BLaER1 treated with 17β-estradiol and CSF1 and Interleukin-3, amounts not matched to agents 10 nM and 100 nM (cell line): ENCODE measurements around the gene ROBO1.
"Not testable (repeated sequence)": the region's sequence is repeated elsewhere in the genome, so short reads cannot be mapped to it uniquely, and the experiment has no call there.

Experiments
- H3K27ac ChIP-seq, 11 experiments: shearing (Covaris generic); formaldehyde crosslinking; 2 replicates each; pipeline ENCODE4 v1.8.1; 2022
- H3K27me3 ChIP-seq, 11 experiments: shearing (Covaris generic); formaldehyde crosslinking; 2 replicates each; pipeline ENCODE4 v1.8.1; 2022
- H3K36me3 ChIP-seq, 11 experiments: shearing (Covaris generic); formaldehyde crosslinking; 2 replicates each; pipeline ENCODE4 v1.8.1; 2022
- H3K4me1 ChIP-seq, 10 experiments: shearing (Covaris generic); formaldehyde crosslinking; 2 replicates each; pipeline ENCODE4 v1.8.1; 2022
- H3K4me2 ChIP-seq, 11 experiments: shearing (Covaris generic); formaldehyde crosslinking; 2 replicates each; pipeline ENCODE4 v1.8.1; 2022
- H3K4me3 ChIP-seq, 10 experiments: shearing (Covaris generic); formaldehyde crosslinking; 2 replicates each; pipeline ENCODE4 v1.8.1; 2022
- H3K9ac ChIP-seq, 11 experiments: shearing (Covaris generic); formaldehyde crosslinking; 2 replicates each; pipeline ENCODE4 v1.8.1; 2022
- H3K9me3 ChIP-seq, 11 experiments: shearing (Covaris generic); formaldehyde crosslinking; replicated peaks in 1 of 11; 2 replicates each; pipeline ENCODE4 v1.8.1; 2022
- H4K20me1 ChIP-seq, 11 experiments: shearing (Covaris generic); formaldehyde crosslinking; 2 replicates each; pipeline ENCODE4 v1.8.1; 2022
- Cebpa-rat ChIP-seq, 11 experiments: shearing (Covaris generic); IDR thresholded peaks; 2 replicates each; pipeline ENCODE4 v1.8.1; 2022

ROBO1 gene

GRCh38 chr3:79326642-79327041, 441.2 kb downstream of the ROBO1 start:
- no peaks in the 10 kb centered on the region for H3K9me3 ChIP-seq
- H3K27ac ChIP-seq = no peak overlapping the region
- TF ChIP-seq Cebpa-rat (IDR thresholded peaks at IDR 0.05) = peak in 3 of 11 experiments; percentile 32 to 81 (median 51); a peak in 5 of 22 replicates
- H3K9ac ChIP-seq = no peak overlapping the region
- no peak overlapping the region for H3K4me3 ChIP-seq
- no peaks in the 10 kb centered on the region for H3K4me1 ChIP-seq
- no peaks in the 10 kb centered on the region for H3K27me3 ChIP-seq
- no peak overlapping the region for H3K4me2 ChIP-seq
- H4K20me1 ChIP-seq = no peaks in the 10 kb centered on the region
- no peaks in the 10 kb centered on the region for H3K36me3 ChIP-seq

GRCh38 chr3:79325833-79326383, 441.9 kb downstream of the ROBO1 start:
- H3K9ac ChIP-seq, H3K27me3 ChIP-seq, H3K9me3 ChIP-seq, H4K20me1 ChIP-seq, H3K4me3 ChIP-seq, H3K36me3 ChIP-seq, H3K4me1 ChIP-seq, H3K4me2 ChIP-seq, H3K27ac ChIP-seq: not testable (repeated sequence)

GRCh38 chr3:79317551-79318518, 450.0 kb downstream of the ROBO1 start:
- no peaks in the 10 kb centered on the region for H3K27me3 ChIP-seq
- no peak overlapping the region for H3K4me3 ChIP-seq
- no peaks in the 10 kb centered on the region for H3K36me3 ChIP-seq
- no peak overlapping the region for H3K27ac ChIP-seq
- TF ChIP-seq Cebpa-rat (IDR thresholded peaks at IDR 0.05) = no peak
- H3K4me2 ChIP-seq = no peak overlapping the region
- no peak overlapping the region for H3K9ac ChIP-seq
- H3K4me1 ChIP-seq = no peaks in the 10 kb centered on the region
- no peaks in the 10 kb centered on the region for H4K20me1 ChIP-seq
- no peaks in the 10 kb centered on the region for H3K9me3 ChIP-seq

- no peak overlapping the region for H3K4me3 ChIP-seq
- H3K27ac ChIP-seq = no peak overlapping the region
- no peak overlapping the region for H3K9ac ChIP-seq
- no peaks in the 10 kb centered on the region for H4K20me1 ChIP-seq
- no peaks in the 10 kb centered on the region for H3K9me3 ChIP-seq
- H3K4me1 ChIP-seq = no peaks in the 10 kb centered on the region
- no peak for TF ChIP-seq Cebpa-rat (IDR thresholded peaks at IDR 0.05)
- no peaks in the 10 kb centered on the region for H3K27me3 ChIP-seq
- H3K4me2 ChIP-seq = no peak overlapping the region
- no peaks in the 10 kb centered on the region for H3K36me3 ChIP-seq
Measured at GRCh38 chr3:79314962-79315361, 452.8 kb downstream of the ROBO1 start.

GRCh38 chr3:79314544-79314943, 453.3 kb downstream of the ROBO1 start:
- Histone ChIP-seq H3K27me3 (no peaks in the 10 kb centered on the region), H3K4me2 (no peak overlapping the region), H3K4me1 (no peaks in the 10 kb centered on the region), H3K36me3 (no peaks in the 10 kb centered on the region), H3K9me3 (no peaks in the 10 kb centered on the region), H3K4me3 (no peak overlapping the region), H3K27ac (no peak overlapping the region), H3K9ac (no peak overlapping the region), H4K20me1 (no peaks in the 10 kb centered on the region)
- no peak for TF ChIP-seq Cebpa-rat (IDR thresholded peaks at IDR 0.05)

GRCh38 chr3:79310016-79310415, 457.8 kb downstream of the ROBO1 start:
- Histone ChIP-seq H3K27me3 (no peaks in the 10 kb centered on the region), H3K4me2 (no peak overlapping the region), H3K4me3 (no peak overlapping the region), H3K27ac (no peak overlapping the region), H3K36me3 (no peaks in the 10 kb centered on the region), H3K4me1 (no peaks in the 10 kb centered on the region), H3K9me3 (no peaks in the 10 kb centered on the region), H3K9ac (no peak overlapping the region), H4K20me1 (no peaks in the 10 kb centered on the region)
- TF ChIP-seq Cebpa-rat (IDR thresholded peaks at IDR 0.05) = no peak

- Histone ChIP-seq H3K4me1 (no peaks in the 10 kb centered on the region), H3K4me3 (no peak overlapping the region), H3K36me3 (no peaks in the 10 kb centered on the region), H3K9ac (no peak overlapping the region), H3K9me3 (no peaks in the 10 kb centered on the region), H3K27ac (no peak overlapping the region), H3K4me2 (no peak overlapping the region), H4K20me1 (no peaks in the 10 kb centered on the region), H3K27me3 (no peaks in the 10 kb centered on the region)
- no peak for TF ChIP-seq Cebpa-rat (IDR thresholded peaks at IDR 0.05)
Measured at GRCh38 chr3:79306934-79307570, 460.7 kb downstream of the ROBO1 start.

- H3K9ac ChIP-seq, H3K27ac ChIP-seq, H3K4me1 ChIP-seq, H3K27me3 ChIP-seq, H3K4me3 ChIP-seq, H3K36me3 ChIP-seq, H4K20me1 ChIP-seq, H3K4me2 ChIP-seq: not testable (repeated sequence)
- H3K9me3 ChIP-seq = peaks cover 0 to 14% (median 12%) of the 10 kb centered on the region in 11 experiments; a peak in 18 of 22 replicates
Measured at GRCh38 chr3:79299949-79300635, 467.7 kb downstream of the ROBO1 start.

GRCh38 chr3:79297245-79297960, 470.4 kb downstream of the ROBO1 start:
- Histone ChIP-seq H3K9me3 (peaks cover 0 to 21% (median 13%) of the 10 kb centered on the region in 11 experiments; a peak in 18 of 22 replicates), H3K27me3 (no peaks in the 10 kb centered on the region), H3K4me1 (no peaks in the 10 kb centered on the region), H3K9ac (no peak overlapping the region), H3K27ac (no peak overlapping the region), H4K20me1 (no peaks in the 10 kb centered on the region), H3K4me2 (no peak overlapping the region), H3K36me3 (no peaks in the 10 kb centered on the region), H3K4me3 (no peak overlapping the region)
- TF ChIP-seq Cebpa-rat (IDR thresholded peaks at IDR 0.05) = no peak
